RWPE2 (cell line): Measurements from ENCODE around the gene TLE5.

ENCODE experiments used
- ATAC-seq: fragments of 200-7000 bp; cut with Tn5 transposase; 3 replicates; pipeline ENCODE4 v1.9.1; 2021; ENCODE audit warnings: low read depth
- DNase-seq: peaks from one replicate; pipeline ENCODE4 v3.0.0-alpha.2; 2020; ENCODE audit warnings: low spot score
- H3K27ac ChIP-seq: fragments of 450-650 bp; 2 replicates; pipeline ENCODE4 v1.5.1; 2017; ENCODE audit warnings: mild to moderate bottlenecking; ENCODE audit not compliant: poor library complexity, severe bottlenecking
- H3K27me3 ChIP-seq: fragments of 250-450 bp; sonication (Bioruptor Pico); 2 replicates; pipeline ENCODE4 v1.5.1; 2021; ENCODE audit warnings: mild to moderate bottlenecking, moderate library complexity; ENCODE audit not compliant: insufficient read depth, poor library complexity, severe bottlenecking
- H3K36me3 ChIP-seq: fragments of 250-450 bp; sonication (Bioruptor Pico); 2 replicates; pipeline ENCODE4 v1.5.1; 2020; ENCODE audit warnings: low read depth, mild to moderate bottlenecking, moderate library complexity
- H3K4me1 ChIP-seq: fragments of 250-450 bp; sonication (Bioruptor Pico); 2 replicates; pipeline ENCODE4 v1.5.1; 2021; ENCODE audit warnings: mild to moderate bottlenecking, moderate library complexity; ENCODE audit not compliant: insufficient read depth, poor library complexity, severe bottlenecking
- H3K4me3 ChIP-seq: fragments of 250-450 bp; sonication (Bioruptor Pico); 2 replicates; pipeline ENCODE4 v1.5.1; 2021; ENCODE audit warnings: mild to moderate bottlenecking, moderate library complexity; ENCODE audit not compliant: severe bottlenecking
- H3K9me3 ChIP-seq: fragments of 250-450 bp; sonication (Bioruptor Pico); 2 replicates; pipeline ENCODE4 v1.5.1; 2021; ENCODE audit warnings: mild to moderate bottlenecking, moderate library complexity; ENCODE audit not compliant: severe bottlenecking
- CTCF ChIP-seq: fragments of 450-650 bp; IDR thresholded peaks from one replicate; pipeline ENCODE4 v1.5.1; 2017; ENCODE audit warnings: mild to moderate bottlenecking, moderate library complexity; ENCODE audit not compliant: poor library complexity, severe bottlenecking

TLE5 gene

GRCh38 chr19:3102239-3103140 is 40.2 kb upstream of the TLE5 start:
- TF ChIP-seq CTCF: no peak
- no peak overlapping the region for H3K4me3 ChIP-seq
- no peaks in the 10 kb centered on the region for H3K9me3 ChIP-seq
- no peaks in the 10 kb centered on the region for H3K27me3 ChIP-seq
- H3K4me1 ChIP-seq: peaks cover 12% of the 10 kb centered on the region
- H3K27ac ChIP-seq: no peak overlapping the region
- no peak for DNase-seq
- H3K36me3 ChIP-seq: no peaks in the 10 kb centered on the region
- ATAC-seq: no peak

- no peak overlapping the region for H3K27ac ChIP-seq
- no peaks in the 10 kb centered on the region for H3K9me3 ChIP-seq
- ATAC-seq: no peak
- DNase-seq: no peak
- H3K36me3 ChIP-seq: no peaks in the 10 kb centered on the region
- H3K4me3 ChIP-seq: no peak overlapping the region
- peaks cover 17% of the 10 kb centered on the region for H3K4me1 ChIP-seq
- TF ChIP-seq CTCF: no peak
- no peaks in the 10 kb centered on the region for H3K27me3 ChIP-seq
Measured at GRCh38 chr19:3100747-3101730, 38.7 kb upstream of the TLE5 start.

GRCh38 chr19:3100331-3100730 is 38.0 kb upstream of the TLE5 start:
- Histone ChIP-seq H3K36me3 (no peaks in the 10 kb centered on the region), H3K4me3 (no peak overlapping the region), H3K4me1 (peaks cover 17% of the 10 kb centered on the region), H3K27me3 (no peaks in the 10 kb centered on the region), H3K9me3 (no peaks in the 10 kb centered on the region), H3K27ac (no peak overlapping the region)
- no peak for ATAC-seq
- no peak for TF ChIP-seq CTCF
- DNase-seq: no peak

GRCh38 chr19:3099347-3100145 is 37.3 kb upstream of the TLE5 start:
- no peak for ATAC-seq
- H3K4me1 ChIP-seq: peaks cover 17% of the 10 kb centered on the region
- no peaks in the 10 kb centered on the region for H3K9me3 ChIP-seq
- no peak for TF ChIP-seq CTCF
- H3K36me3 ChIP-seq: no peaks in the 10 kb centered on the region
- H3K4me3 ChIP-seq: no peak overlapping the region
- H3K27ac ChIP-seq: no peak overlapping the region
- no peak for DNase-seq
- H3K27me3 ChIP-seq: no peaks in the 10 kb centered on the region
